AG04450 (cell line): ENCODE measurements around the gene UBXN4. TPM values are rescaled to one million over a fixed set of nuclear protein-coding genes. Genes with fewer than 3 reads are reported as not detected.

Experiments
- CTCF ChIA-PET: fragments of 300-600, 350-600 bp; formaldehyde crosslinking; extraction: SDS; loops from one replicate; lab custom pipeline; 2022; ENCODE audit warnings: antibody characterized with exemption, inconsistent platforms; lab: Charles Lee
- POLR2A ChIA-PET: fragments of 350-600 bp; formaldehyde crosslinking; extraction: SDS; loops from one replicate; lab custom pipeline; 2021; ENCODE audit warnings: antibody characterized with exemption, inconsistent platforms; lab: Yijun Ruan, JAX
- DNase-seq: peaks from one replicate; pipeline ENCODE4 v3.0.0-alpha.2; 2011; ENCODE audit warnings: low read depth, low spot score
- H3K27ac ChIP-seq: one replicate; pipeline ENCODE4 v1.5.1; 2012; ENCODE audit warnings: low read depth, low read length, control low read depth
- H3K27me3 ChIP-seq: one replicate; pipeline ENCODE4 v1.6.0; 2012; ENCODE audit warnings: low read length; ENCODE audit not compliant: control insufficient read depth, insufficient read depth
- H3K4me3 ChIP-seq: 2 replicates; pipeline ENCODE4 v1.5.1; 2011; ENCODE audit warnings: mild to moderate bottlenecking, low read depth, low read length, control low read depth
- H3K9me3 ChIP-seq: 2 replicates; pipeline ENCODE4 v1.5.1; 2012; ENCODE audit warnings: low read length; ENCODE audit not compliant: control insufficient read depth, insufficient read depth
- polyA plus RNA-seq: library from polyadenylated mRNA; depleted of rRNA; stranded (reverse); fragments of >200 nt; gene quantifications from 2 replicates; pipeline ENCODE4 v1.2.3, GENCODE V29; 2011
- TF ChIP-seq, protein P1 (sequence below): IDR thresholded peaks from 2 replicates; pipeline ENCODE4 v1.5.1; 2011; ENCODE audit warnings: low read depth, low read length, control low read depth, inconsistent platforms

UBXN4 gene
- polyA plus RNA-seq, 1 experiment: 141 TPM

DNA sequence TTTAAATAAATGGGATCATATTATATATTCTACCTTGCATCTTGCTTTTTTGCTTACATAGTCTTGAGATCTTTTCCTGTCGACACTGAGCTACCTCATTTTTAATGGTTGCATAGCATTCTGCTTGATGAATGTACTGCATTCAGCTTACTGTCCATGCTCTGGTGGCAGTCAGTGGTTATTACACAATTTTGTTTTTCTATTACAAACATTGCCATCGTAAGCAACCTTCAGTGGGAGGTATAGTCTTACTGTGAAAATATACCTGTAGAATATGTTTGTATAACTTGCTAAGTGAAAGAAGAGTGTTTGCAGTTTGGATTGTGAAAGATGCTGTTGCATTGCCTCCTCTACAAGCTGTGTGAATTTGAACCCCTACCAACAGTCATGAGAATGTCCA is 43.4 kb downstream of the UBXN4 start:
- H3K9me3 ChIP-seq: peaks cover 6% of the 10 kb centered on the region
- CTCF ChIA-PET: interaction anchor here (0.9 to 6.9 kb wide), 2 partner anchors 10 to 13 kb away, joined by 3 to 72 read pairs; no protein-coding TSS in a partner anchor
- H3K27me3 ChIP-seq: no peaks in the 10 kb centered on the region
- DNase-seq: no peak
- no peak overlapping the region for H3K27ac ChIP-seq
- POLR2A ChIA-PET: interaction anchor here (0.7 kb wide), 1 partner anchor 42 kb away, joined by 8 read pairs; no protein-coding TSS in a partner anchor
- TF ChIP-seq, protein P1, sequence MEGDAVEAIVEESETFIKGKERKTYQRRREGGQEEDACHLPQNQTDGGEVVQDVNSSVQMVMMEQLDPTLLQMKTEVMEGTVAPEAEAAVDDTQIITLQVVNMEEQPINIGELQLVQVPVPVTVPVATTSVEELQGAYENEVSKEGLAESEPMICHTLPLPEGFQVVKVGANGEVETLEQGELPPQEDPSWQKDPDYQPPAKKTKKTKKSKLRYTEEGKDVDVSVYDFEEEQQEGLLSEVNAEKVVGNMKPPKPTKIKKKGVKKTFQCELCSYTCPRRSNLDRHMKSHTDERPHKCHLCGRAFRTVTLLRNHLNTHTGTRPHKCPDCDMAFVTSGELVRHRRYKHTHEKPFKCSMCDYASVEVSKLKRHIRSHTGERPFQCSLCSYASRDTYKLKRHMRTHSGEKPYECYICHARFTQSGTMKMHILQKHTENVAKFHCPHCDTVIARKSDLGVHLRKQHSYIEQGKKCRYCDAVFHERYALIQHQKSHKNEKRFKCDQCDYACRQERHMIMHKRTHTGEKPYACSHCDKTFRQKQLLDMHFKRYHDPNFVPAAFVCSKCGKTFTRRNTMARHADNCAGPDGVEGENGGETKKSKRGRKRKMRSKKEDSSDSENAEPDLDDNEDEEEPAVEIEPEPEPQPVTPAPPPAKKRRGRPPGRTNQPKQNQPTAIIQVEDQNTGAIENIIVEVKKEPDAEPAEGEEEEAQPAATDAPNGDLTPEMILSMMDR: peak; percentile 27; the same call in 1 of the 2 replicates
- no peak overlapping the region for H3K4me3 ChIP-seq

DNA sequence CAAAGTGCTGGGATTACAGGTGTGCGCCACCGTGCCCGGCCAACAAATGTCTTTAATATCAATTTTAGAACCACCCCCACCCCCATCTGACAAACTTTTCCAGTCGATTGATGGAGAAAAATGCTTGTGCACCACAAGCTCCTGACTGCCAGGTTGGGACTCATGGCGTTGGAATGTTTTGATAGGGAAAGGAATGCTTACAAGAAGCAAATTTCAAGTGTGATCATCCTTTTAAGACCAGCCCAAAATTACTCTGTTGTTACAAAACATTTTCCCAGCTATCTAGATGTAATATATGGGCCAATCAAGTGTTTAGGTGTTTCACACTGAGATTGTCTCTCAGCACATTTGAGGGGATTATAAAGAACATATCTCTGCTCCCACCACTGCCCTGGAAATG is 45.2 kb downstream of the UBXN4 start:
- peak; percentile 83 for DNase-seq
- no peaks in the 10 kb centered on the region for H3K27me3 ChIP-seq
- H3K4me3 ChIP-seq: no peak overlapping the region
- ChIA-PET CTCF (interaction anchor here (0.8 to 3.8 kb wide), 3 partner anchors 9 to 783 kb away, joined by 3 to 37 read pairs (median 7); no protein-coding TSS in a partner anchor), POLR2A (interaction anchor here (0.6 to 1.3 kb wide), 6 partner anchors 10 to 1374 kb away, joined by 3 to 6 read pairs (median 4); no protein-coding TSS in a partner anchor)
- TF ChIP-seq, protein P1: no peak
- H3K9me3 ChIP-seq: peaks cover 6% of the 10 kb centered on the region
- peak overlapping the region; percentile 74 for H3K27ac ChIP-seq

GRCh38 chr2:135790423-135790822 is 48.8 kb downstream of the UBXN4 start:
- Histone ChIP-seq H3K27ac (no peak overlapping the region), H3K4me3 (no peak overlapping the region), H3K27me3 (no peaks in the 10 kb centered on the region), H3K9me3 (peaks cover 15% of the 10 kb centered on the region)
- DNase-seq: no peak
- ChIA-PET CTCF (no interaction called here), POLR2A (no interaction called here)
- TF ChIP-seq, protein P1: no peak

DNA sequence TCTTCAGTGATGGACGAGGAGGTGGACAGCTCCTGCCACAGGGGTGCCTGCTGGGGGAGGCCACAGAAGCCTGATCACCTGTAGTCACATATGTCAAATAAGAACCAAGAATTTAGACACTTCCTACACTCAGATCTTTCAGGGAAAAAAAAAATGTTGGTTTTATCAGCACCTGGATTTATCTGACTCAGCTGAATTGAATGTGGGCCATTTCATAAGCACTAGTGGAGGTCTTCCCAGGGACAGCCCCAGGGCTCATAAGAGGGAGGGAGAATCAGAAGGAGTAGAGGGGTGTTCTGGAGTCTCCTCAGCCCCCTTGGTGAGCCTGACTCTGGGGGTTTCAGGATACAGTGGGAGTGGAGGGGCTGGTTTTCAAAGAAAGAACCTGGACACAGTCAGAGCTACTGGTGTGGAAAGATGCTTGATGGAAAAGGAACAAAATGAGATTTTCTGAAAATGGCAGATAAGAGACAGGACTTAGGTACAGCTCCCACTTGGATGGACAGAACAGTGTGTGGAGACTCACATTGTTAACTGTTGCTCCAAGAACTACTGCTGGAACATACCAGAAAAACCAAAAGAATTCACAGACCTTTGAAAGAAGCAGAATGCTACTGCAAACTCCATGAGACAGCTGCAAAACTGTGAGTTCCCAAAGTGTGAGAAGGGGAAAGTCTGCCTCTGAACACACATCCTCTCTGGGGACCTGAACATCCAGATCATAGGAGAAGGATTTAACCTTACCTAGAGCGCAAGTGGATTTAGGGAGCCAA is 49.9 kb downstream of the UBXN4 start:
- ChIA-PET POLR2A (no interaction called here), CTCF (no interaction called here)
- H3K4me3 ChIP-seq: no peak overlapping the region
- peak overlapping the region; percentile 39 for H3K27ac ChIP-seq
- H3K9me3 ChIP-seq: peaks cover 9% of the 10 kb centered on the region
- DNase-seq: no peak
- TF ChIP-seq, protein P1: no peak
- H3K27me3 ChIP-seq: no peaks in the 10 kb centered on the region
